ENCODE measurements around the gene ZBTB7A.
"Not testable (repeated sequence)": the region's sequence is repeated elsewhere in the genome, so short reads cannot be mapped to it uniquely, and the experiment has no call there.

Gene ZBTB7A

DNA sequence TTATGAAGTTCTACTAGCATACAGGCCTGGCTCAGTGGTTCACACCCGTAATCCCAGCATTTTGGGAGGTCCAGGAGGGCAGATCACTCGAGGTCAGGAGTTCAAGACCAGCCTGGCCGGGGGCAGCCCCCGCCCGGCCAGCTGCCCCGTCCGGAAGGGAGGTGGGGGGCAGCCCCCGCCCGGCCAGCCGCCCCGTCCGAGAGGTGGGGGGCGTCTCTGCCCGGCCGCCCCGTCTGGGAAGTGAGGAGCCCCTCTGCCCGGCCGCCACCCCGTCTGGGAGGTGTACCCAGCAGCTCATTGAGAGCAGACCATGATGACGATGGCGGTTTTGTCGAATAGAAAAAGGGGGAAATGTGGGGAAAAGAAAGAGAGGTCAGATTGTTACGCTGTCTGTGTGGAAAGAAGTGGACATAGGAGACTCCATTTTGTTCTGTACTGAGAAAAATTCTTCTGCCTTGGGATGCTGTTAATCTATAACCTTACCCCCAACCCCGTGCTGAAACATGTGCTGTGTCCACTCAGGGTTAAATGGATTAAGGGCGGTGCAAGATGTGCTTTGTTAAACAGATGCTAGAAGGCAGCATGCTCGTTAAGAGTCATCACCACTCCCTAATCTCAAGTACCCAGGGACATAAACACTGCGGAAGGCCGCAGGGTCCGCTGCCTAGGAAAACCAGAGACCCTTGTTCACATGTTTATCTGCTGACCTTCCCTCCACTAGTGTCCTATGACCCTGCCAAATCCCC is 67.9 kb downstream of the ZBTB7A start:
- in situ Hi-C loops (cut with MboI; ENCODE audit: low sequenced_read_pairs): not testable (repeated sequence)

DNA sequence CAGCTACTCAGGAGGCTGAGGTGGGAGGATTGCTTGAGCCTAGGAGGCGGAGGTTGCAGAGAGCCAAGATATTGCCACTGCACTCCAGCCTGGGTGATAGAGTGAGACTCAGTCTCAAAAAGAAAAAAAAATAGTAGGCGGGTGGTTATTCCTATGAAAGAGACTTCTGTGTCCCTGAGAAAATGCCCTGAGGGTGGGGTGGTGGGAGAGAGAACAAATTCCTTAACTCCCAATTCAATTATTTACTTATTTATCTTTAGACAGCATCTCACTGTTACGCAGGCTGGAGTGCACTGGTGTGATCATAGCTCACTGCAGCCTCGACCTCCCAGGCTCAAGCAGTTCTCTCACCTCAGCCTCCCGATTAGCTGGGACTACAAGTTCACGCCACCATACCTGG is 71.1 kb downstream of the ZBTB7A start:
- in situ Hi-C loops (cut with MboI; ENCODE audit: low sequenced_read_pairs): no loop called here
